ENCODE measurements around the gene DIRAS1. TPM values are rescaled to one million over a fixed set of nuclear protein-coding genes. Genes with fewer than 3 reads are reported as not detected.

Gene DIRAS1
- total RNA-seq, 1 donor from 2014 or later, result 3.1 TPM

DNA sequence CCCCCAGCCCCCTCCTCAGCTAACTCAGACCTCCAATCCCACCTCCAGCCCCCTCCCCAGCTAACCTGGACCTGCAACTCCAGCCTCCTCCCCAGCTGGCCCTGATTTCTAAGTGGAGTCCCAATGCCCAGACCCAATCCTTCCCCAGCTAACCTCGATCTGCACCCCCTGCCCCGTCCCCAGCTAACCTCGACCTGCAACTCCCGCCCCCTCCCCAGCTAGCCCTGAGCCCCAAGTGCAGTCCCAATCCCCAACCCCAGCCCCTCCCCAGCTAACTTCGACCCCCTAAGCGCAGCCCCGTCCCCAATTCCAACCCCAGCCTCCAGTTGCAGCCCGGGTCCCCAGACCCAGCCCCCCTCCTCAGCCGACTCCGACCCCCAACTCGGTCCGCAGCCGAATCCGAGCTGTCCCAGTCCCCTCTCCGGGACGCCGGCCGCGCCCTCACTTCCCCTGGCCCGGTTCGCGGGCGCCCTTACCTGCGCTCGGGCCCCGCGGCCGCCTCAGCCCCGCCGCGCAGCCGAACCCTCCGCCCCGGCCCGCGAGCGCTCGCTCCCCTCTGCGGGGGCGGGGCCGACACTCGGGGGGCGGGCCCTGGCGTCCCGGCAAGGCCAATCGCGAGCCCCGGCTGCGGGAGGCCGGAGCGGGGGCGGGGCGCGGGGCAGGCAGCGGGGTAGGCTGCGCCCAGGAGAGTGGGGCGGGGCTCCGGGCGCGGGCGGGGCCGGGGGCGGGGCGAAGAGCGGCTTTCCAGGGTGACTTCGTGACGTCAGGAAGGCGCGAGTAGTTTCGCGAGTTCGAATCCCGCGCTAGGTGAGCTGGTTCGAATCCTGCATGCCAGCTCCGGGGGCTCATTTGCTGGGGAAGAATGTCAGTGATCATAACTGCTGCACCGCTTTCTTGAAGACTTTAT, 18.7 kb downstream of the DIRAS1 start, which contains the start of gene GNG7:
GNG7 (minus strand) TSS at position 525 of the 907 bp plus-strand sequence. CDS start 182,006 bp downstream, outside the sequence.
- DNase-seq (ENCODE audit: low read depth), result no peak
- TF ChIP-seq CTCF (IDR thresholded peaks at IDR 0.05; ENCODE audit: insufficient read depth, low read length, poor library complexity, severe bottlenecking), result no peak
- no peaks in the 10 kb centered on the region for H3K36me3 ChIP-seq (ENCODE audit: control insufficient read depth, insufficient read depth, low read length)
- peaks cover 34% of the 10 kb centered on the region for H3K27me3 ChIP-seq (ENCODE audit: control insufficient read depth, insufficient read depth, low read length)
- H3K4me3 ChIP-seq (ENCODE audit: low read depth, low read length), result peak within 1 kb of the TSS; percentile 43

DNA sequence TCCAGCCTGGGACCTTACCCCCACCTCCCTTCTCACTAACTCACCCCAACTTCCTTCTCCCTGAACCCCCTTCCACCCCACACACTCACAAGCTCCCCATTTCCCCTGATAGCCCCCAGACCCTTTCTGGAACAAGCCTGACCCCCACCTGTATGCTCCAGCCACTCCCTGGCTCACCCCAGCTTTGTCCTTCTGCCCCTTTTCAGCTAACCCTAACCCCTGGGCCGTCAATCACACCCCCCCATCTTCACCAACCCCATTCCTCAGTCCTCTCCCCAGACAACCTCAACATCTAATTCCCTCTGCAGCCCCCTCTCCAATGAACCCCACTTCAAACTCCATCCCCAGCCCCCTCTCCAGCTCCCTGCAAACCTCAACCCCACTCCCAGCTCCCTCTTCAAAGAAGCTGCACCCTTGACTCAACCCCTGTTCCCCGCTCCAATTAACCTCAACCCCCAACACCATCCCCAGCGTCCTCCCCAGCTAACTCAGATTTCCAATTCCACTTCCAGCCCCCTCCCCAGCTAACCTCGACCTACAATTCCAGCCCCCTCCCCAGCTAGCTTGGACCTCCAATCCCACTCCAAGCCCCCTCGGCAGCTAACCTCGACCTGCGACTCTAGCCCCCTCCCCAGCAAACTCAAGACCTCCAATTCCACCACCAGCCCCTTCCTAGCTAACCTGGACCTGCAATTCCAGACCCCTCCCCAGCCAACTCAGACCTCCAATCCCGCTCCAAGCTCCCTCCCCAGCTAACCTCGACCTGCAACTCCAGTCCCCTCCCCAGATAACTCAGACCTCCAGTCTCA, 19.6 kb downstream of the DIRAS1 start:
- no peaks in the 10 kb centered on the region for H3K36me3 ChIP-seq (ENCODE audit: control insufficient read depth, insufficient read depth, low read length)
- peaks cover 36% of the 10 kb centered on the region for H3K27me3 ChIP-seq (ENCODE audit: control insufficient read depth, insufficient read depth, low read length)
- no peak overlapping the region for H3K4me3 ChIP-seq (ENCODE audit: low read depth, low read length)
- no peak for TF ChIP-seq CTCF (IDR thresholded peaks at IDR 0.05; ENCODE audit: insufficient read depth, low read length, poor library complexity, severe bottlenecking)
- DNase-seq (ENCODE audit: low read depth), result no peak

- TF ChIP-seq CTCF (IDR thresholded peaks at IDR 0.05; ENCODE audit: insufficient read depth, low read length, poor library complexity, severe bottlenecking), result no peak
- no peak for DNase-seq (ENCODE audit: low read depth)
- Histone ChIP-seq H3K4me3 (ENCODE audit: low read depth, low read length) (no peak overlapping the region), H3K27me3 (ENCODE audit: control insufficient read depth, insufficient read depth, low read length) (peaks cover 38% of the 10 kb centered on the region), H3K36me3 (ENCODE audit: control insufficient read depth, insufficient read depth, low read length) (no peaks in the 10 kb centered on the region)
These were observed 20.4 kb downstream of the DIRAS1 start for GRCh38 chr19:2700660-2701360.

- no peaks in the 10 kb centered on the region for H3K36me3 ChIP-seq (ENCODE audit: control insufficient read depth, insufficient read depth, low read length)
- DNase-seq (ENCODE audit: low read depth), result no peak
- TF ChIP-seq CTCF (IDR thresholded peaks at IDR 0.05; ENCODE audit: insufficient read depth, low read length, poor library complexity, severe bottlenecking), result no peak
- peaks cover 38% of the 10 kb centered on the region for H3K27me3 ChIP-seq (ENCODE audit: control insufficient read depth, insufficient read depth, low read length)
- no peak overlapping the region for H3K4me3 ChIP-seq (ENCODE audit: low read depth, low read length)
These were observed 21.6 kb downstream of the DIRAS1 start for GRCh38 chr19:2699413-2700140.

DNA sequence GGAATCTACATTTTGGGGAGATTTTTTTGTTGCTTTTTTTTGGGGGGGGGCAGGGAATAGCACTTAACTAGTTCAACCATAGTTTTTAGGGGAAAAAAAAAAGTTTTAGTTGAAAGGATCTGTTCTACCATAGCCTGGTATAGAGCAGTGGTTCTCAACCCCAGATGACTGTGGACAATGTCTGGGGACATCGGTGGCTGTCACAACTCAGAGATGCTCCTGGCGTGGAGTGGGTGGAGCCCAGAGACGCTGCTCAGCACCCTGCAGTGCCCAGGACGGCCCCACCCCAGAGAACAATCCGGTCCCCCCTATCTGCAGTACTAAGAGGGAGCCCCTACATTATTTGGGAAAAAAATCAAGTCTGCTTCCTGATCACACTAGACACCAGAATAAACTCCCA, 27.0 kb downstream of the DIRAS1 start:
- H3K27me3 ChIP-seq (ENCODE audit: control insufficient read depth, insufficient read depth, low read length), result peaks cover 5% of the 10 kb centered on the region
- no peaks in the 10 kb centered on the region for H3K36me3 ChIP-seq (ENCODE audit: control insufficient read depth, insufficient read depth, low read length)
- H3K4me3 ChIP-seq (ENCODE audit: low read depth, low read length), result no peak overlapping the region
- DNase-seq (ENCODE audit: low read depth), result no peak
- TF ChIP-seq CTCF (IDR thresholded peaks at IDR 0.05; ENCODE audit: insufficient read depth, low read length, poor library complexity, severe bottlenecking), result no peak
